ENCODE measurements around the gene C22orf15. TPM values are rescaled to one million over a fixed set of nuclear protein-coding genes. Genes with fewer than 3 reads are reported as not detected.

C22orf15 gene
- total RNA-seq, 1 experiment from 2014 or later: 2.0 TPM

DNA sequence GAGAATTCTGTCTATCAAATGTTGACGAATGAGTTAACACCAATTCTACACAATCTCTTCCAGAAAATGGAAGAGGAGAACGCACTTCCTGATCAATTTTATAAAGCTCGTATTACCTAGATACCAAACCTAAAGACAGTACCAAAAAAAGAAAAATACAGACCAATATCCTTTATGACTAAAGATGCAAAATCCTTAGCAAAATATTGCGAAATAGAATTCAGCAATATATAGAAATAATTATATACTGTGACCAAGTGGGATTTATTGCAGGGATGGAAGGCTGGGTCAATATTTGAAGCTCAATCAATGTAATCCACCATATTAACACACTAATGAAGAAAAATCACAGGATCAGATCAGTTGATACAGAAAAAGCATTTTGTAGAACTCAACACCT lies 49.6 kb downstream of the C22orf15 start:
- no peak overlapping the region for H3K27ac ChIP-seq (ENCODE audit: low read depth, low read length, poor library complexity, severe bottlenecking)
- TF ChIP-seq, protein P1, sequence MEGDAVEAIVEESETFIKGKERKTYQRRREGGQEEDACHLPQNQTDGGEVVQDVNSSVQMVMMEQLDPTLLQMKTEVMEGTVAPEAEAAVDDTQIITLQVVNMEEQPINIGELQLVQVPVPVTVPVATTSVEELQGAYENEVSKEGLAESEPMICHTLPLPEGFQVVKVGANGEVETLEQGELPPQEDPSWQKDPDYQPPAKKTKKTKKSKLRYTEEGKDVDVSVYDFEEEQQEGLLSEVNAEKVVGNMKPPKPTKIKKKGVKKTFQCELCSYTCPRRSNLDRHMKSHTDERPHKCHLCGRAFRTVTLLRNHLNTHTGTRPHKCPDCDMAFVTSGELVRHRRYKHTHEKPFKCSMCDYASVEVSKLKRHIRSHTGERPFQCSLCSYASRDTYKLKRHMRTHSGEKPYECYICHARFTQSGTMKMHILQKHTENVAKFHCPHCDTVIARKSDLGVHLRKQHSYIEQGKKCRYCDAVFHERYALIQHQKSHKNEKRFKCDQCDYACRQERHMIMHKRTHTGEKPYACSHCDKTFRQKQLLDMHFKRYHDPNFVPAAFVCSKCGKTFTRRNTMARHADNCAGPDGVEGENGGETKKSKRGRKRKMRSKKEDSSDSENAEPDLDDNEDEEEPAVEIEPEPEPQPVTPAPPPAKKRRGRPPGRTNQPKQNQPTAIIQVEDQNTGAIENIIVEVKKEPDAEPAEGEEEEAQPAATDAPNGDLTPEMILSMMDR (conservative IDR thresholded peaks at IDR 0.05; ENCODE audit: low read depth, low read length): no peak
- TF ChIP-seq EZH2 (IDR thresholded peaks at IDR 0.05; ENCODE audit: borderline replicate concordance, low read depth, low read length, poor library complexity, severe bottlenecking): no peak
- CTCF ChIA-PET: interaction anchor here (0.7 kb wide), 1 partner anchor 363 kb away, joined by 3 read pairs; no protein-coding TSS in a partner anchor
- DNase-seq (ENCODE audit: low spot score): no peak
- POLR2A ChIA-PET (ENCODE audit: low non-redundant PET): no interaction called here
- intact Hi-C loops (cut with micrococcal nuclease; ENCODE audit: unreplicated experiment): no loop called here
- H3K4me3 ChIP-seq (ENCODE audit: low read depth, low read length, poor library complexity, severe bottlenecking): no peak overlapping the region
- H3K4me1 ChIP-seq (ENCODE audit: insufficient read depth, low read length, poor library complexity, severe bottlenecking): no peaks in the 10 kb centered on the region
- no peaks in the 10 kb centered on the region for H3K9me3 ChIP-seq (ENCODE audit: low read depth, low read length, poor library complexity, severe bottlenecking)
- H3K36me3 ChIP-seq (ENCODE audit: insufficient read depth, low read length, poor library complexity, severe bottlenecking): peaks cover 33% of the 10 kb centered on the region
- no TSS peak for BruUV-seq (replicated peaks)
- H3K27me3 ChIP-seq (replicated peaks; ENCODE audit: insufficient read depth, low read depth, low read length, poor library complexity): no peaks in the 10 kb centered on the region

Other genes with a start within 250 kb of the C22orf15 start
- not detected in 2 replicates for gene IGLL1, start 182.7 kb upstream of the C22orf15 start, total RNA-seq (2021)
- 0.45 and 0.79 TPM in 2 replicates for gene DRICH1, start 130.7 kb upstream of the C22orf15 start, total RNA-seq (2021)
- gene RGL4, start 72.0 kb upstream of the C22orf15 start, total RNA-seq (2021): not detected in 2 replicates
- 9.6 and 9.7 TPM in 2 replicates for gene ZNF70, start 11.9 kb upstream of the C22orf15 start, total RNA-seq (2021)
- gene VPREB3, start 8.6 kb upstream of the C22orf15 start, total RNA-seq (2021): 0.74 and 0.88 TPM in 2 replicates
- 117 and 128 TPM in 2 replicates for gene CHCHD10, start 5.0 kb downstream of the C22orf15 start, total RNA-seq (2021)
- 5.1 and 6.8 TPM in 2 replicates for gene MMP11, start 9.9 kb downstream of the C22orf15 start, total RNA-seq (2021)
- 172 and 176 TPM in 2 replicates for gene SMARCB1, start 24.0 kb downstream of the C22orf15 start, total RNA-seq (2021)
- gene DERL3, start 76.0 kb downstream of the C22orf15 start, total RNA-seq (2021): 1.5 and 2.0 TPM in 2 replicates
- 4.9 and 6.2 TPM in 2 replicates for gene SLC2A11, start 94.9 kb downstream of the C22orf15 start, total RNA-seq (2021)
- 802 and 864 TPM in 2 replicates for gene MIF, start 131.4 kb downstream of the C22orf15 start, total RNA-seq (2021)
- gene GSTT2B, start 198.2 kb downstream of the C22orf15 start, total RNA-seq (2021): 0.54 and 0.76 TPM in 2 replicates
- gene DDTL, start 203.9 kb downstream of the C22orf15 start, total RNA-seq (2021): not detected in 2 replicates
- 102 and 108 TPM in 2 replicates for gene DDT, start 211.5 kb downstream of the C22orf15 start, total RNA-seq (2021)
- not detected in 2 replicates for gene GSTT2, start 217.1 kb downstream of the C22orf15 start, total RNA-seq (2021)
- not detected in 2 replicates for gene GSTT4, start 242.5 kb downstream of the C22orf15 start, total RNA-seq (2021)
- gene CABIN1, start 248.3 kb downstream of the C22orf15 start, total RNA-seq (2021): 73.9 and 83.0 TPM in 2 replicates